H1 (cell line): ENCODE results near the gene DIAPH2. TPM values are rescaled to one million over a fixed set of nuclear protein-coding genes. Genes with fewer than 3 reads are reported as not detected.

Experiments
- CTCF ChIA-PET: fragments of 300-600 bp; sonication (Branson Sonifier 250); formaldehyde crosslinking; loops from one replicate; lab custom pipeline; 2021; ENCODE audit not compliant: partially characterized antibody; lab: Charles Lee
- POLR2A ChIA-PET: fragments of 300-600 bp; sonication (Branson Sonifier 250); formaldehyde crosslinking; loops from one replicate; lab custom pipeline; 2021; ENCODE audit warnings: inconsistent platforms; ENCODE audit not compliant: partially characterized antibody; lab: Charles Lee
- DNase-seq, 2 experiments: peaks; one replicate each; pipeline versions ENCODE4 v3.0.0 to v3.0.0-alpha.2; 2010 to 2022; ENCODE audit warnings: low spot score in 2 of 2, low read depth in 1 of 2, mixed read lengths in 1 of 2
- FAIRE-seq: peaks from 2 replicates; lab custom pipeline; 2011; peaks lifted over from hg19 to GRCh38; lab: Jason Lieb, UNC
- H2AFZ ChIP-seq: 2 replicates; pipeline ENCODE4 v1.8.1; 2012; ENCODE audit warnings: low read length, inconsistent platforms
- H2AK5ac ChIP-seq: 2 replicates; pipeline ENCODE4 v1.6.1; 2013; ENCODE audit warnings: low read depth, low read length
- H2BK120ac ChIP-seq: replicated peaks from 2 replicates; pipeline ENCODE3; 2013; ENCODE audit warnings: low read depth, low read length, inconsistent platforms
- H2BK12ac ChIP-seq: 2 replicates; pipeline ENCODE4 v1.6.1; 2013; ENCODE audit warnings: low read depth, low read length
- H2BK15ac ChIP-seq: 2 replicates; pipeline ENCODE4 v1.6.1; 2013; ENCODE audit warnings: low read length
- H2BK20ac ChIP-seq: 2 replicates; pipeline ENCODE4 v1.6.1; 2013; ENCODE audit warnings: low read length
- H2BK5ac ChIP-seq: 2 replicates; pipeline ENCODE4 v1.6.1; 2013; ENCODE audit warnings: low read depth, low read length
- H3K14ac ChIP-seq: 2 replicates; pipeline ENCODE4 v1.6.1; 2013; ENCODE audit warnings: inconsistent platforms; ENCODE audit not compliant: insufficient read length
- H3K18ac ChIP-seq: 2 replicates; pipeline ENCODE4 v1.6.1; 2013; ENCODE audit warnings: low read length; ENCODE audit errors: extremely low read depth
- H3K23ac ChIP-seq: 2 replicates; pipeline ENCODE4 v1.6.1; 2013; ENCODE audit warnings: inconsistent platforms; ENCODE audit not compliant: insufficient read length
- H3K23me2 ChIP-seq: 2 replicates; pipeline ENCODE4 v1.6.1; 2013; ENCODE audit warnings: low read depth, low read length
- H3K27ac ChIP-seq: 2 replicates; pipeline ENCODE4 v1.6.1; 2011; ENCODE audit warnings: low read depth, low read length, inconsistent platforms
- H3K27me3 ChIP-seq, 4 experiments: replicated peaks in 1 of 4; 1 replicate in 1 of 4; 2 replicates in 3 of 4; pipeline versions ENCODE4 v1.6.1 to v1.8.1; 2011 to 2013; ENCODE audit warnings: low read length in 3 of 4, mild to moderate bottlenecking in 3 of 4, inconsistent platforms in 2 of 4, mixed read lengths in 2 of 4, moderate library complexity in 1 of 4; ENCODE audit not compliant: control insufficient read depth in 3 of 4, insufficient read depth in 3 of 4; ENCODE audit errors: extremely low read depth in 1 of 4
- H3K36me3 ChIP-seq, 4 experiments: 2 replicates each; pipeline versions ENCODE4 v1.6.1 to v1.8.1; 2011 to 2013; ENCODE audit warnings: mild to moderate bottlenecking in 4 of 4, low read length in 3 of 4, moderate library complexity in 2 of 4, control low read depth in 1 of 4, inconsistent platforms in 1 of 4; ENCODE audit not compliant: insufficient read depth in 4 of 4, control insufficient read depth in 2 of 4
- H3K4ac ChIP-seq: replicated peaks from 2 replicates; pipeline ENCODE3; 2013; ENCODE audit warnings: low read length, low read depth, mixed read lengths, inconsistent platforms; ENCODE audit not compliant: insufficient read length
- H3K4me1 ChIP-seq, 4 experiments: replicated peaks in 1 of 4; 1 replicate in 1 of 4; 2 replicates in 3 of 4; pipeline versions ENCODE4 v1.6.1 to v1.8.1; 2011 to 2013; ENCODE audit warnings: low read length in 3 of 4, inconsistent platforms in 2 of 4, mixed read lengths in 1 of 4; ENCODE audit not compliant: insufficient read depth in 4 of 4, control insufficient read depth in 3 of 4
- H3K4me2 ChIP-seq, 2 experiments: 2 replicates each; pipeline versions ENCODE4 v1.6.1 to v1.8.1; 2011 to 2013; ENCODE audit warnings: low read depth in 2 of 2, low read length in 2 of 2, control low read depth in 1 of 2, inconsistent platforms in 1 of 2, mild to moderate bottlenecking in 1 of 2; ENCODE audit not compliant: insufficient read depth in 1 of 2
- H3K4me3 ChIP-seq, 4 experiments: fragments of 200-600, 300-600 bp in 1 of 4; sonication (generic), shearing (Covaris generic), sonication (Bioruptor Twin) in 1 of 4; 2 replicates each; pipeline versions ENCODE4 v1.5.1 to v1.8.1; 2011 to 2016; ENCODE audit warnings: low read length in 4 of 4, low read depth in 3 of 4, control low read depth in 2 of 4, inconsistent platforms in 2 of 4, mild to moderate bottlenecking in 2 of 4, mixed read lengths in 1 of 4, moderate library complexity in 1 of 4; ENCODE audit not compliant: insufficient read depth in 2 of 4; ENCODE audit errors: extremely low read depth in 1 of 4
- H3K56ac ChIP-seq: replicated peaks from 2 replicates; pipeline ENCODE3; 2013; ENCODE audit warnings: low read depth, mild to moderate bottlenecking, mixed read lengths, low read length, inconsistent platforms; ENCODE audit not compliant: insufficient read length
- H3K79me1 ChIP-seq: 2 replicates; pipeline ENCODE4 v1.6.1; 2013; ENCODE audit warnings: low read depth, low read length, control low read depth
- H3K79me2 ChIP-seq, 2 experiments: 2 replicates each; pipeline versions ENCODE4 v1.6.1 to v1.8.1; 2012 to 2013; ENCODE audit warnings: low read length in 2 of 2, mild to moderate bottlenecking in 2 of 2, inconsistent platforms in 1 of 2; ENCODE audit not compliant: insufficient read depth in 2 of 2, control insufficient read depth in 1 of 2
- H3K9ac ChIP-seq, 4 experiments: replicated peaks in 1 of 4; 1 replicate in 1 of 4; 2 replicates in 3 of 4; pipeline versions ENCODE4 v1.6.1 to v1.8.1; 2011 to 2013; ENCODE audit warnings: low read depth in 3 of 4, low read length in 3 of 4, control low read depth in 2 of 4, mild to moderate bottlenecking in 2 of 4, moderate library complexity in 2 of 4, inconsistent platforms in 1 of 4; ENCODE audit errors: extremely low read depth in 1 of 4
- H3K9me3 ChIP-seq, 2 experiments: 2 replicates each; pipeline versions ENCODE4 v1.6.1 to v1.8.1; 2012 to 2013; ENCODE audit warnings: mild to moderate bottlenecking in 2 of 2, moderate library complexity in 2 of 2, control low read depth in 1 of 2, inconsistent platforms in 1 of 2, low read depth in 1 of 2, low read length in 1 of 2, mixed read lengths in 1 of 2; ENCODE audit not compliant: insufficient read depth in 2 of 2
- H4K20me1 ChIP-seq, 2 experiments: replicated peaks in 1 of 2; 2 replicates each; pipeline versions ENCODE3 to v1.8.1; 2011 to 2013; ENCODE audit warnings: inconsistent platforms in 2 of 2, low read length in 2 of 2, mild to moderate bottlenecking in 1 of 2; ENCODE audit not compliant: insufficient read depth in 2 of 2, control insufficient read depth in 1 of 2
- H4K5ac ChIP-seq: 2 replicates; pipeline ENCODE4 v1.6.1; 2013; ENCODE audit warnings: low read length, low read depth, mixed read lengths, inconsistent platforms; ENCODE audit not compliant: insufficient read length
- H4K8ac ChIP-seq: 2 replicates; pipeline ENCODE4 v1.8.0; 2013; ENCODE audit warnings: mild to moderate bottlenecking, moderate library complexity, low read length, inconsistent platforms; ENCODE audit not compliant: insufficient read depth; ENCODE audit errors: extremely low read depth
- H4K91ac ChIP-seq: replicated peaks from 2 replicates; pipeline ENCODE3; 2013; ENCODE audit warnings: low read length, mixed read lengths, inconsistent platforms; ENCODE audit not compliant: insufficient read length
- BCL11A ChIP-seq, 2 experiments: IDR thresholded peaks; one replicate each; pipeline ENCODE4 v1.6.1; 2011; ENCODE audit warnings: low read depth in 2 of 2, low read length in 2 of 2, mild to moderate bottlenecking in 2 of 2
- CBX8 ChIP-seq: fragments of 300-800, 300-1000 bp; sonication (generic); IDR thresholded peaks from 2 replicates; pipeline ENCODE4 v1.7.1; 2016; ENCODE audit warnings: low read depth, low read length, borderline replicate concordance
- CEBPB ChIP-seq: IDR thresholded peaks from 2 replicates; pipeline ENCODE4 v1.6.1; 2012; ENCODE audit warnings: low read depth, low read length
- CTBP2 ChIP-seq: IDR thresholded peaks from 2 replicates; pipeline ENCODE4 v1.7.0; 2011; ENCODE audit warnings: borderline replicate concordance, mild to moderate bottlenecking, moderate library complexity, mixed read lengths, low read length; ENCODE audit not compliant: insufficient read depth, insufficient read length
- EGR1 ChIP-seq: IDR thresholded peaks from 2 replicates; pipeline ENCODE4 v1.6.1; 2011; ENCODE audit warnings: low read depth, low read length, borderline replicate concordance
- EZH2 ChIP-seq: fragments of 200-600 bp; sonication (generic); IDR thresholded peaks from 2 replicates; pipeline ENCODE4 v1.7.1; 2012; ENCODE audit warnings: low read depth, mild to moderate bottlenecking, moderate library complexity, low read length, inconsistent platforms; ENCODE audit not compliant: severe bottlenecking
- RBBP5 ChIP-seq: IDR thresholded peaks from 2 replicates; pipeline ENCODE4 v1.7.1; 2012; ENCODE audit warnings: low read depth, mild to moderate bottlenecking, inconsistent platforms, low read length, moderate library complexity, borderline replicate concordance
- SP2 ChIP-seq: IDR thresholded peaks from 2 replicates; pipeline ENCODE4 v1.6.1; 2012; ENCODE audit warnings: mild to moderate bottlenecking, low read length, inconsistent platforms
- ZNF274 ChIP-seq: IDR thresholded peaks from 2 replicates; pipeline ENCODE4 v1.7.0; 2012; ENCODE audit warnings: low read length, borderline replicate concordance; ENCODE audit errors: extremely low read depth
- polyA plus RNA-seq, 7 experiments: library from polyadenylated mRNA; depleted of rRNA in 3 of 7; stranded (reverse) in 5 of 7; unstranded in 2 of 7; fragments of >200 nt in 5 of 7; fragments of 200-250 nt in 2 of 7; gene quantifications; 1 replicate in 5 of 7; 2 replicates in 1 of 7; 4 replicates in 1 of 7; pipeline versions ENCODE4 v1.2.1 to v1.2.3, GENCODE V29; 2011 to 2013; ENCODE audit warnings: missing spikeins in 2 of 7, mixed read lengths in 2 of 7
- total RNA-seq: library from RNA; stranded (reverse); fragmentation: NEBNext Ultra II Directional; extraction: Animal tissue kit (Norgen Biotek cat#: 25700); gene quantifications from 2 replicates; pipeline ENCODE4 v1.2.1, GENCODE V29; 2021

Gene DIAPH2
- total and polyA plus RNA-seq, 2 of the 8 experiments (the other 6 are each of a cell fraction or from before 2014, with no cell fraction given): 4.4 to 24.3 TPM

DNA sequence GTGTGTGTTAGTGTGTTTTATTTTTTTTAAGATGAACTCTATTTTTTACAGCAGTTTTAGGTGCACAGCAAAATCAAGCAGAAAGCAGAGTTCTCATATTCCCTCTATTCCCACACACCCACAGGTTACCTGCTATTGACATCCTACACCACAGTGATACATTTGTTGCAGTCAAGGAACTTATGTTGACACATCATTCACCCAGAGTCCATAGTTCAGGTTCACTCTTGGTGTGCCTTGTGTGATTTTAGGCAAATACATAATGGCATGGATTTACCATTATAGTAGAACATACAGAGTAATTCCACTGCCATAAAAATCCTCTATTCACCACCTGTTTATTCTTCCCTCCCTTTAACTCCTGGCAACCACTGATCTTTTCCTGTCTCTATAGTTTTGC lies 28.7 kb downstream of the DIAPH2 start:
- no peak overlapping the region for H3K18ac ChIP-seq
- FAIRE-seq (no peak), DNase-seq (no peak)
- no peak overlapping the region for H3K4me3 ChIP-seq
- no peaks in the 10 kb centered on the region for H3K27me3 ChIP-seq
- no peaks in the 10 kb centered on the region for H3K79me1 ChIP-seq
- no peak overlapping the region for H2BK5ac ChIP-seq
- no peak overlapping the region for H3K23ac ChIP-seq
- no peak overlapping the region for H2BK120ac ChIP-seq
- H3K9me3 ChIP-seq: no peaks in the 10 kb centered on the region
- H3K27ac ChIP-seq: no peak overlapping the region
- H2BK12ac ChIP-seq: no peak overlapping the region
- no peak overlapping the region for H2AK5ac ChIP-seq
- H3K4ac ChIP-seq: no peak overlapping the region
- no peak overlapping the region for H3K9ac ChIP-seq
- no peak overlapping the region for H2BK15ac ChIP-seq
- no peaks in the 10 kb centered on the region; a peak in 2 of 7 replicates for H3K4me1 ChIP-seq
- H3K36me3 ChIP-seq: no peaks in the 10 kb centered on the region
- no peaks in the 10 kb centered on the region for H3K23me2 ChIP-seq
- no peak overlapping the region for H4K5ac ChIP-seq
- H3K79me2 ChIP-seq: peaks cover 0 to 8% of the 10 kb centered on the region in 2 experiments; a peak in 2 of 4 replicates
- H4K91ac ChIP-seq: no peak overlapping the region
- no peak overlapping the region for H2AFZ ChIP-seq
- no peak overlapping the region for H3K56ac ChIP-seq
- no peak overlapping the region for H3K4me2 ChIP-seq
- H4K20me1 ChIP-seq: no peaks in the 10 kb centered on the region
- TF ChIP-seq CEBPB: no peak
- no peak for TF ChIP-seq CTBP2
- TF ChIP-seq BCL11A (IDR thresholded peaks at IDR 0.05; ENCODE audit: low read depth in 2 of 2, low read length in 2 of 2): no peak
- TF ChIP-seq ZNF274: no peak
- TF ChIP-seq SP2: no peak
- TF ChIP-seq CBX8: no peak
- no peak for TF ChIP-seq RBBP5
- no peak for TF ChIP-seq EZH2
- no peak for TF ChIP-seq EGR1
- no peak overlapping the region for H2BK20ac ChIP-seq
- ChIA-PET POLR2A (no interaction called here), CTCF (no interaction called here)
- no peak overlapping the region for H4K8ac ChIP-seq
- H3K14ac ChIP-seq: no peak overlapping the region
